PC-3 (cell line): ENCODE measurements around the gene SLC38A6. TPM values are rescaled to one million over a fixed set of nuclear protein-coding genes. Genes with fewer than 3 reads are reported as not detected.

ENCODE experiments used
- ATAC-seq: fragments of 200-7000 bp; cut with Tn5 transposase; 2 replicates; pipeline ENCODE4 v1.9.1; 2020; ENCODE audit warnings: mild to moderate bottlenecking, moderate library complexity
- BruUV-seq: library from RNA; stranded (reverse); fragments of 400-500 nt; replicated peaks from 2 replicates; lab custom pipeline; 2021; lab: Mats Ljungman, UMichigan
- CTCF ChIA-PET: fragments of 300-600 bp; sonication (Branson Sonifier 250); formaldehyde crosslinking; loops from one replicate; lab custom pipeline; 2022; ENCODE audit warnings: antibody characterized with exemption; lab: Charles Lee
- POLR2A ChIA-PET: fragments of 300-600 bp; sonication (Branson Sonifier 250); formaldehyde crosslinking; loops from one replicate; lab custom pipeline; 2022; ENCODE audit warnings: antibody characterized with exemption; ENCODE audit not compliant: unreplicated experiment; lab: Charles Lee
- DNase-seq: peaks from one replicate; pipeline ENCODE4 v3.0.0-alpha.2; 2015
- H2AFZ ChIP-seq: fragments of 300-600 bp; sonication (generic); 2 replicates; pipeline ENCODE4 v1.6.0; 2016; ENCODE audit warnings: antibody characterized with exemption, low read length
- H3F3A ChIP-seq: fragments of 300-600 bp; sonication (generic); one replicate; pipeline ENCODE4 v1.6.0; 2017; ENCODE audit warnings: antibody characterized with exemption, low read length, control low read depth, mild to moderate bottlenecking; ENCODE audit not compliant: unreplicated experiment
- H3K27ac ChIP-seq: fragments of 300-600 bp; sonication (generic); 2 replicates; pipeline ENCODE4 v1.5.1; 2016; ENCODE audit warnings: mild to moderate bottlenecking, low read length
- H3K27me3 ChIP-seq: fragments of 300-600 bp; sonication (generic); 2 replicates; pipeline ENCODE4 v1.6.1; 2016; ENCODE audit warnings: low read length, mixed read lengths
- H3K36me3 ChIP-seq: fragments of 300-600 bp; sonication (generic); 2 replicates; pipeline ENCODE4 v1.6.1; 2016; ENCODE audit warnings: low read depth, mixed run types, low read length, mixed read lengths
- H3K4me1 ChIP-seq: fragments of 300-600 bp; sonication (generic); 2 replicates; pipeline ENCODE4 v1.5.1; 2016; ENCODE audit warnings: low read length; ENCODE audit not compliant: insufficient read depth
- H3K4me2 ChIP-seq: fragments of 300-600 bp; sonication (generic); 2 replicates; pipeline ENCODE4 v1.6.0; 2016; ENCODE audit warnings: low read length
- H3K4me3 ChIP-seq: fragments of 300-600 bp; sonication (generic); 2 replicates; pipeline ENCODE4 v1.5.1; 2016; ENCODE audit warnings: mild to moderate bottlenecking, low read length, mixed read lengths
- H3K79me2 ChIP-seq: fragments of 300-600 bp; sonication (generic); 2 replicates; pipeline ENCODE4 v1.6.1; 2017; ENCODE audit warnings: low read length, mixed read lengths
- H3K9ac ChIP-seq: fragments of 300-600 bp; sonication (generic); 2 replicates; pipeline ENCODE4 v1.6.0; 2016; ENCODE audit warnings: mild to moderate bottlenecking, low read length
- H3K9me2 ChIP-seq: fragments of 300-600 bp; sonication (generic); replicated peaks from 2 replicates; pipeline ENCODE4 v1.6.1; 2016; ENCODE audit warnings: mixed run types, low read length, mixed read lengths
- H3K9me3 ChIP-seq: fragments of 300-600 bp; sonication (generic); 2 replicates; pipeline ENCODE4 v1.6.1; 2016; ENCODE audit warnings: low read length, mixed read lengths
- H4K20me1 ChIP-seq: fragments of 300-600 bp; sonication (generic); 2 replicates; pipeline ENCODE4 v1.6.1; 2016; ENCODE audit warnings: low read length, mixed read lengths
- CTCF ChIP-seq: fragments of 300-600 bp; sonication (generic); conservative IDR thresholded peaks from 2 replicates; pipeline ENCODE4 v1.5.1; 2017; ENCODE audit warnings: antibody characterized with exemption, low read depth, mild to moderate bottlenecking, low read length
- EZH2 ChIP-seq: fragments of 300-600 bp; sonication (generic); IDR thresholded peaks from one replicate; pipeline ENCODE4 v1.6.1; 2017; ENCODE audit warnings: antibody characterized with exemption, mild to moderate bottlenecking, low read length; ENCODE audit not compliant: unreplicated experiment
- EZH2phosphoT487 ChIP-seq: fragments of 300-600 bp; sonication (generic); IDR thresholded peaks from 2 replicates; pipeline ENCODE4 v1.6.1; 2018; ENCODE audit warnings: mild to moderate bottlenecking, antibody characterized with exemption, low read length, borderline replicate concordance
- intact Hi-C: fragments of 100-400 bp; cut with micrococcal nuclease; formaldehyde crosslinking; loops from 2 replicates; pipeline ENCODE4 v1.9.0; 2023
- total RNA-seq: library from RNA; depleted of rRNA; stranded (reverse); fragments of >200 nt; gene quantifications from 2 replicates; pipeline ENCODE4 v1.2.3, GENCODE V29; 2014

Gene SLC38A6
- total RNA-seq, 1 experiment from 2014 or later = 28.0 TPM

- H3K9ac ChIP-seq = no peak overlapping the region
- H3K36me3 ChIP-seq = 0 out of 2 replicates have a peak, but pooled peaks cover 2% of the 10 kb centered on the region
- no peaks in the 10 kb centered on the region for H3K9me3 ChIP-seq
- H3K4me2 ChIP-seq = no peak overlapping the region
- no peaks in the 10 kb centered on the region for H3K27me3 ChIP-seq
- no peak overlapping the region for H2AFZ ChIP-seq
- H3F3A ChIP-seq = no peaks in the 10 kb centered on the region
- ATAC-seq (no peak), DNase-seq (no peak)
- no peaks in the 10 kb centered on the region for H3K9me2 ChIP-seq
- TF ChIP-seq EZH2phosphoT487 = no peak
- ChIA-PET CTCF (no interaction called here), POLR2A (interaction anchor here (0.6 kb wide), 1 partner anchor 289 kb away, joined by 3 read pairs; no protein-coding TSS in a partner anchor)
- no peak overlapping the region for H3K4me3 ChIP-seq
- H4K20me1 ChIP-seq = no peaks in the 10 kb centered on the region
- no peaks in the 10 kb centered on the region for H3K79me2 ChIP-seq
- BruUV-seq = no TSS peak
- intact Hi-C loops = no loop called here
- no peak overlapping the region for H3K27ac ChIP-seq
- H3K4me1 ChIP-seq = no peaks in the 10 kb centered on the region
Measured at GRCh38 chr14:61048640-61049039, 67.6 kb downstream of the SLC38A6 start.

- ChIA-PET CTCF (no interaction called here), POLR2A (no interaction called here)
- H3K27ac ChIP-seq = no peak overlapping the region
- H3K4me1 ChIP-seq = no peaks in the 10 kb centered on the region
- H3K79me2 ChIP-seq = no peaks in the 10 kb centered on the region
- no peaks in the 10 kb centered on the region for H4K20me1 ChIP-seq
- intact Hi-C loops = no loop called here
- no peak overlapping the region for H3K9ac ChIP-seq
- H2AFZ ChIP-seq = no peak overlapping the region
- no peak for DNase-seq
- H3K9me3 ChIP-seq = no peaks in the 10 kb centered on the region
- ATAC-seq = no peak; the same call in 1 of the 2 replicates
- BruUV-seq = no TSS peak
- H3F3A ChIP-seq = no peaks in the 10 kb centered on the region
- H3K9me2 ChIP-seq = no peaks in the 10 kb centered on the region
- H3K36me3 ChIP-seq = 0 out of 2 replicates have a peak, but pooled peaks cover 2% of the 10 kb centered on the region
- no peak overlapping the region for H3K4me3 ChIP-seq
- H3K27me3 ChIP-seq = no peaks in the 10 kb centered on the region
- H3K4me2 ChIP-seq = no peak overlapping the region
- TF ChIP-seq CTCF = no peak
- no peak for TF ChIP-seq EZH2
- TF ChIP-seq EZH2phosphoT487 = no peak
Measured at GRCh38 chr14:61050417-61050816, 69.4 kb downstream of the SLC38A6 start.

GRCh38 chr14:61051051-61051450 lies 70.0 kb downstream of the SLC38A6 start:
- Histone ChIP-seq H3K9me3 (no peaks in the 10 kb centered on the region), H3K79me2 (no peaks in the 10 kb centered on the region), H3K36me3 (0 out of 2 replicates have a peak, but pooled peaks cover 2% of the 10 kb centered on the region), H3K9ac (no peak overlapping the region), H2AFZ (no peak overlapping the region), H3F3A (no peaks in the 10 kb centered on the region), H3K4me2 (no peak overlapping the region), H3K4me3 (no peak overlapping the region), H4K20me1 (no peaks in the 10 kb centered on the region), H3K4me1 (no peaks in the 10 kb centered on the region), H3K27ac (no peak overlapping the region), H3K9me2 (no peaks in the 10 kb centered on the region), H3K27me3 (no peaks in the 10 kb centered on the region)
- intact Hi-C loops = no loop called here
- DNase-seq (no peak), ATAC-seq (no peak)
- ChIA-PET CTCF (no interaction called here), POLR2A (no interaction called here)
- no TSS peak for BruUV-seq
- TF ChIP-seq CTCF = no peak
- no peak for TF ChIP-seq EZH2
- no peak for TF ChIP-seq EZH2phosphoT487
